Measurements from ENCODE around the gene LNX1.

LNX1 gene

GRCh38 chr4:53553486-53554210 is 37.6 kb downstream of the LNX1 start:
- H3K9me3 ChIP-seq (ENCODE audit: control insufficient read depth, low read length) = no peaks in the 10 kb centered on the region
- H3K36me3 ChIP-seq (ENCODE audit: control insufficient read depth, insufficient read depth, low read length) = no peaks in the 10 kb centered on the region
- no peak overlapping the region for H2AFZ ChIP-seq
- H3K27me3 ChIP-seq (ENCODE audit: control insufficient read depth, insufficient read depth, low read length) = no peaks in the 10 kb centered on the region
- H3K9ac ChIP-seq = no peak overlapping the region
- H3K27ac ChIP-seq = no peak overlapping the region
- TF ChIP-seq CTCF (IDR thresholded peaks at IDR 0.05) = no peak
- no peaks in the 10 kb centered on the region for H3K4me1 ChIP-seq
- H3K79me2 ChIP-seq = no peaks in the 10 kb centered on the region
- H3K4me3 ChIP-seq (ENCODE audit: low read depth, low read length) = no peak overlapping the region
- no peak overlapping the region for H3K4me2 ChIP-seq (ENCODE audit: low read length)

GRCh38 chr4:53552711-53553110 is 38.6 kb downstream of the LNX1 start:
- Histone ChIP-seq H3K36me3 (ENCODE audit: control insufficient read depth, insufficient read depth, low read length) (no peaks in the 10 kb centered on the region), H3K4me1 (no peaks in the 10 kb centered on the region), H3K27ac (no peak overlapping the region), H3K4me3 (ENCODE audit: low read depth, low read length) (no peak overlapping the region), H3K9ac (no peak overlapping the region), H3K9me3 (ENCODE audit: control insufficient read depth, low read length) (no peaks in the 10 kb centered on the region), H3K27me3 (ENCODE audit: control insufficient read depth, insufficient read depth, low read length) (no peaks in the 10 kb centered on the region), H3K79me2 (no peaks in the 10 kb centered on the region), H3K4me2 (ENCODE audit: low read length) (no peak overlapping the region), H2AFZ (no peak overlapping the region)
- no peak for TF ChIP-seq CTCF (IDR thresholded peaks at IDR 0.05)

- H2AFZ ChIP-seq = no peak overlapping the region
- H3K4me1 ChIP-seq = no peaks in the 10 kb centered on the region
- H3K79me2 ChIP-seq = no peaks in the 10 kb centered on the region
- H3K27me3 ChIP-seq (ENCODE audit: control insufficient read depth, insufficient read depth, low read length) = no peaks in the 10 kb centered on the region
- no peak overlapping the region for H3K27ac ChIP-seq
- no peaks in the 10 kb centered on the region for H3K9me3 ChIP-seq (ENCODE audit: control insufficient read depth, low read length)
- H3K36me3 ChIP-seq (ENCODE audit: control insufficient read depth, insufficient read depth, low read length) = no peaks in the 10 kb centered on the region
- H3K9ac ChIP-seq = no peak overlapping the region
- H3K4me3 ChIP-seq (ENCODE audit: low read depth, low read length) = no peak overlapping the region
- H3K4me2 ChIP-seq (ENCODE audit: low read length) = no peak overlapping the region
- no peak for TF ChIP-seq CTCF (IDR thresholded peaks at IDR 0.05)
These were observed 39.3 kb downstream of the LNX1 start for GRCh38 chr4:53551958-53552357.

GRCh38 chr4:53551281-53551864 is 39.9 kb downstream of the LNX1 start:
- no peaks in the 10 kb centered on the region for H3K9me3 ChIP-seq (ENCODE audit: control insufficient read depth, low read length)
- H3K4me1 ChIP-seq = no peaks in the 10 kb centered on the region
- H3K4me3 ChIP-seq (ENCODE audit: low read depth, low read length) = no peak overlapping the region
- H3K79me2 ChIP-seq = no peaks in the 10 kb centered on the region
- TF ChIP-seq CTCF (IDR thresholded peaks at IDR 0.05) = no peak
- no peaks in the 10 kb centered on the region for H3K36me3 ChIP-seq (ENCODE audit: control insufficient read depth, insufficient read depth, low read length)
- no peak overlapping the region for H3K27ac ChIP-seq
- no peaks in the 10 kb centered on the region for H3K27me3 ChIP-seq (ENCODE audit: control insufficient read depth, insufficient read depth, low read length)
- H3K4me2 ChIP-seq (ENCODE audit: low read length) = no peak overlapping the region
- no peak overlapping the region for H3K9ac ChIP-seq
- H2AFZ ChIP-seq = no peak overlapping the region

- Histone ChIP-seq H2AFZ (no peak overlapping the region), H3K9ac (no peak overlapping the region), H3K4me1 (no peaks in the 10 kb centered on the region), H3K36me3 (ENCODE audit: control insufficient read depth, insufficient read depth, low read length) (no peaks in the 10 kb centered on the region), H3K9me3 (ENCODE audit: control insufficient read depth, low read length) (no peaks in the 10 kb centered on the region), H3K4me3 (ENCODE audit: low read depth, low read length) (no peak overlapping the region), H3K27me3 (ENCODE audit: control insufficient read depth, insufficient read depth, low read length) (no peaks in the 10 kb centered on the region), H3K27ac (no peak overlapping the region), H3K79me2 (no peaks in the 10 kb centered on the region), H3K4me2 (ENCODE audit: low read length) (no peak overlapping the region)
- TF ChIP-seq CTCF (IDR thresholded peaks at IDR 0.05) = no peak
These were observed 42.6 kb downstream of the LNX1 start for GRCh38 chr4:53548662-53549061.

Measured in parathyroid adenoma (tissue), 2 donors.